ENCODE measurements around the gene TENM4.

DNA sequence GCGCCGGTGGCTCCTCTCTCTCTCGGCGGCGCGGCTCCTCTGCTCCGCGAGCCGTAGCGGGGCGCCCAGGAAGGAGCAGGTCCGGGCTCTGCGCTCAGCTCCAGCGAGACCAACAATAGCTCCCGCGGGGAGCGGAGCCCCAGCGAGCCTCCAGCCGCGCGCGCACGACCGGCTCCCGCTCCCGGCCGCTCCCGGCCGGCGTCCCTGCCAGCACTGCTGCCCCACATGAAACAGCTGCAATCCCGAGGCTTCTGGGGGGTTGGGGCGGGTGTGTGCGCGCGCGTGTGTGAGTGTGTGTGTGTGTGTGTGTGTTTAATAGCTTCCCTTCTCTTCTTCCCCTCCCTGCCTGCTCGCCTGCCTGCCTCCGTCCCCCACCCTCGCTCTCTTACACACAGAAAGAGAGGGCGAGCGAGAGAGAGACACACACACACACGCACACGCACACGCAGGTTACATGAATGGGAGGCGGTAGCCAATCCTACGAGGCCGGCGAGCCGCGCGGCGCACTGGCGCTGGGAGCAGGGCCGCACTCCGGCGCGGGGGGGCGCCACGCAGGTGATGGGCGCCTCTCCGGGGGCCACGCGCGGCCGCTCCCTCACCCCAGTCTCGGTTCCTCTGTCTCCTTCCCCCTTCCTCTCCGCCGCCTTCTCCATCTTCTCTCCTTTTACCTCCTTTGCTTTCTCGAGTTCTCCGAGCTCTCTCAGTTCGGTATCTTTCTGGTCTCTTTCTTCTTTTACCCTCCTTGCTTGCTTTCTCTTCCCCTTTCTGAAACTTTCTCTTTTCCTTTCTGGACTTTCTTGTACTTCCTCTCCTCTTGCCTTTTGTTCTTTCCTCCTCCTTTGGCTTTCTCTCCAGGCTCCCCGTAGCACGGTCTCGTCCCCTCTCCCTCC is at the start of gene TENM4:
- peak in 1 of 2 donors; percentile 20 for TF ChIP-seq POLR2A (IDR thresholded peaks at IDR 0.05)
- TF ChIP-seq, protein P1, sequence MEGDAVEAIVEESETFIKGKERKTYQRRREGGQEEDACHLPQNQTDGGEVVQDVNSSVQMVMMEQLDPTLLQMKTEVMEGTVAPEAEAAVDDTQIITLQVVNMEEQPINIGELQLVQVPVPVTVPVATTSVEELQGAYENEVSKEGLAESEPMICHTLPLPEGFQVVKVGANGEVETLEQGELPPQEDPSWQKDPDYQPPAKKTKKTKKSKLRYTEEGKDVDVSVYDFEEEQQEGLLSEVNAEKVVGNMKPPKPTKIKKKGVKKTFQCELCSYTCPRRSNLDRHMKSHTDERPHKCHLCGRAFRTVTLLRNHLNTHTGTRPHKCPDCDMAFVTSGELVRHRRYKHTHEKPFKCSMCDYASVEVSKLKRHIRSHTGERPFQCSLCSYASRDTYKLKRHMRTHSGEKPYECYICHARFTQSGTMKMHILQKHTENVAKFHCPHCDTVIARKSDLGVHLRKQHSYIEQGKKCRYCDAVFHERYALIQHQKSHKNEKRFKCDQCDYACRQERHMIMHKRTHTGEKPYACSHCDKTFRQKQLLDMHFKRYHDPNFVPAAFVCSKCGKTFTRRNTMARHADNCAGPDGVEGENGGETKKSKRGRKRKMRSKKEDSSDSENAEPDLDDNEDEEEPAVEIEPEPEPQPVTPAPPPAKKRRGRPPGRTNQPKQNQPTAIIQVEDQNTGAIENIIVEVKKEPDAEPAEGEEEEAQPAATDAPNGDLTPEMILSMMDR (IDR thresholded peaks at IDR 0.05 in 4 of 5, conservative IDR thresholded peaks at IDR 0.05 in 1 of 5): no peak

Measured in gastrocnemius medialis (tissue), 4 donors.